Natural killer cell (primary cell): ENCODE measurements around the gene RGS1. TPM values are rescaled to one million over a fixed set of nuclear protein-coding genes. Genes with fewer than 3 reads are reported as not detected.

ENCODE experiments used
- ATAC-seq, 3 donors: fragments of 150-1000 bp in 2 of 3; fragments of 200-7000 bp in 1 of 3; cut with Tn5 transposase; 1 replicate in 1 of 3; 2 replicates in 2 of 3; pipeline ENCODE4 v1.10.0; 2021; ENCODE audit warnings: mild to moderate bottlenecking in 2 of 3, moderate library complexity in 2 of 3
- DNase-seq, 2 donors: peaks; one replicate each; pipeline versions ENCODE4 v3.0.0 to v3.0.0-alpha.2; 2013 to 2021; ENCODE audit warnings: mixed read lengths in 1 of 2
- H3K27ac ChIP-seq: one replicate; pipeline ENCODE4 v1.5.1; 2013; ENCODE audit warnings: mild to moderate bottlenecking, low read length
- H3K27me3 ChIP-seq: one replicate; pipeline ENCODE4 v1.6.1; 2013; ENCODE audit warnings: low read length; ENCODE audit not compliant: control insufficient read depth, insufficient read depth
- H3K36me3 ChIP-seq: one replicate; pipeline ENCODE4 v1.6.1; 2013; ENCODE audit warnings: low read length; ENCODE audit not compliant: control insufficient read depth, insufficient read depth
- H3K4me1 ChIP-seq: one replicate; pipeline ENCODE4 v1.6.1; 2013; ENCODE audit warnings: low read length; ENCODE audit not compliant: control insufficient read depth, insufficient read depth
- H3K4me3 ChIP-seq: one replicate; pipeline ENCODE4 v1.5.1; 2013; ENCODE audit warnings: low read length
- H3K9me3 ChIP-seq: one replicate; pipeline ENCODE4 v1.6.1; 2013; ENCODE audit warnings: low read length; ENCODE audit not compliant: control insufficient read depth, insufficient read depth
- H3K27ac Mint-ChIP-seq, 2 donors: one replicate each; pipeline ENCODE4 v1.8.0; 2022; ENCODE audit warnings: mild to moderate bottlenecking in 2 of 2, mixed read lengths in 2 of 2, moderate library complexity in 1 of 2
- H3K27me3 Mint-ChIP-seq, 2 donors: one replicate each; pipeline ENCODE4 v1.8.0; 2022; ENCODE audit warnings: low read depth in 2 of 2, mixed read lengths in 2 of 2
- H3K36me3 Mint-ChIP-seq: one replicate; pipeline ENCODE4 v1.8.0; 2022; ENCODE audit warnings: mixed read lengths
- H3K4me1 Mint-ChIP-seq, 2 donors: one replicate each; pipeline ENCODE4 v1.8.0; 2022; ENCODE audit warnings: mixed read lengths in 2 of 2
- H3K4me3 Mint-ChIP-seq: one replicate; pipeline ENCODE4 v1.8.0; 2022; ENCODE audit warnings: mild to moderate bottlenecking, moderate library complexity, mixed read lengths
- H3K9me3 Mint-ChIP-seq, 2 donors: one replicate each; pipeline ENCODE4 v1.8.0; 2022; ENCODE audit warnings: mixed read lengths in 2 of 2
- WGBS: methylation state at CpG from one replicate; pipeline ENCODE4 v1.1.7; 2013; ENCODE audit warnings: missing lambda C conversion rate; ENCODE audit not compliant: insufficient coverage; 5-methylcytosine and 5-hydroxymethylcytosine counted together
- intact Hi-C: fragments of 100-400 bp; cut with micrococcal nuclease; formaldehyde crosslinking; loops from one replicate; pipeline ENCODE4 v1.14.2; 2022
- total RNA-seq, 4 donors: library from RNA; stranded (reverse); fragments of 120-200 nt in 1 of 4; gene quantifications; one replicate each; pipeline versions ENCODE4 v1.2.3 to v1.2.4, GENCODE V29; 2013 to 2022
- TF ChIP-seq, protein P1 (sequence below): fragments of 200-600 bp; IDR thresholded peaks from one replicate; pipeline ENCODE4 v1.8.0; 2022; ENCODE audit warnings: antibody characterized with exemption

The RGS1 gene
- total RNA-seq, 3 donors from 2014 or later (not counting 1 experiment from before 2014, with no cell fraction given) = 306 to 365 (median 343) TPM

DNA sequence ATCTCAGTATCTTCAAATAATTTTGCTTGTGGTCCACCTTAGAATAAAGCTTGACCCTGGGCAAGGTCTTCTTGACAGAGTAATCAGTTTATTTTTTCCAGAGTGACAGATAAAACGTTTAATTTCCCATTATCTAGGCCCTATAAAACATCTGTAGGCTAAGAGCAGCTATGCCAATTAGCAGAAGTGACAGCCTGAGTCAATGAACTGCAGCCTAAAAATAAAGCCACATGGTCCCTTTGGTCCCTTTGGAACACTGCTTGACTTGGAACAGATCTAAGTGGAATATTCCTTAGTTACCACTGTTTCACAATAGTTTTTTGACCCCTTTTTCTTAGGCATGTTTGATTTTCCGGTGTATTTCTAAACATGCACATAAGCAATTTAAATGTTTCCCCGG is 54.0 kb downstream of the RGS1 start:
- no peaks in the 10 kb centered on the region for H3K9me3 Mint-ChIP-seq
- DNase-seq (no peak), ATAC-seq (no peak)
- H3K4me1 Mint-ChIP-seq = no peaks in the 10 kb centered on the region
- H3K27ac Mint-ChIP-seq = no peak overlapping the region
- intact Hi-C loops = no loop called here
- Histone ChIP-seq H3K4me1 (no peaks in the 10 kb centered on the region), H3K9me3 (no peaks in the 10 kb centered on the region), H3K27me3 (peaks cover 4% of the 10 kb centered on the region), H3K36me3 (no peaks in the 10 kb centered on the region), H3K4me3 (no peak overlapping the region), H3K27ac (no peak overlapping the region)
- H3K4me3 Mint-ChIP-seq = no peak overlapping the region
- TF ChIP-seq, protein P1, sequence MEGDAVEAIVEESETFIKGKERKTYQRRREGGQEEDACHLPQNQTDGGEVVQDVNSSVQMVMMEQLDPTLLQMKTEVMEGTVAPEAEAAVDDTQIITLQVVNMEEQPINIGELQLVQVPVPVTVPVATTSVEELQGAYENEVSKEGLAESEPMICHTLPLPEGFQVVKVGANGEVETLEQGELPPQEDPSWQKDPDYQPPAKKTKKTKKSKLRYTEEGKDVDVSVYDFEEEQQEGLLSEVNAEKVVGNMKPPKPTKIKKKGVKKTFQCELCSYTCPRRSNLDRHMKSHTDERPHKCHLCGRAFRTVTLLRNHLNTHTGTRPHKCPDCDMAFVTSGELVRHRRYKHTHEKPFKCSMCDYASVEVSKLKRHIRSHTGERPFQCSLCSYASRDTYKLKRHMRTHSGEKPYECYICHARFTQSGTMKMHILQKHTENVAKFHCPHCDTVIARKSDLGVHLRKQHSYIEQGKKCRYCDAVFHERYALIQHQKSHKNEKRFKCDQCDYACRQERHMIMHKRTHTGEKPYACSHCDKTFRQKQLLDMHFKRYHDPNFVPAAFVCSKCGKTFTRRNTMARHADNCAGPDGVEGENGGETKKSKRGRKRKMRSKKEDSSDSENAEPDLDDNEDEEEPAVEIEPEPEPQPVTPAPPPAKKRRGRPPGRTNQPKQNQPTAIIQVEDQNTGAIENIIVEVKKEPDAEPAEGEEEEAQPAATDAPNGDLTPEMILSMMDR = no peak
- H3K36me3 Mint-ChIP-seq = no peaks in the 10 kb centered on the region
- peaks cover 3 to 9% of the 10 kb centered on the region in 2 donors for H3K27me3 Mint-ChIP-seq
- 63% methylated on average over 1 of the region's 3 CpGs for WGBS

Other genes starting within 250 kb of the RGS1 start
- gene RGS13, start 60.4 kb downstream of the RGS1 start, total RNA-seq = 1 to 10 TPM in 1 of 3 donors, under 1 TPM in 2; 0.45 to 1.3 (median 0.77) TPM
- 100 to 1,000 TPM; 117 to 268 (median 154) TPM for gene RGS2, start 233.3 kb downstream of the RGS1 start, total RNA-seq